Suprapubic skin (tissue), 4 donors: ENCODE results near the gene RASA1. TPM values are rescaled to one million over a fixed set of nuclear protein-coding genes. Genes with fewer than 3 reads are reported as not detected.

ENCODE experiments used
- DNase-seq, 2 donors: peaks; one replicate each; pipeline ENCODE4 v3.0.0-alpha.2; 2019; ENCODE audit warnings: low spot score in 2 of 2
- H3K27ac ChIP-seq: fragments of 200-600 bp; sonication (generic); one replicate; pipeline ENCODE4 v1.5.1; 2019
- H3K27me3 ChIP-seq: fragments of 200-600 bp; sonication (generic); one replicate; pipeline ENCODE4 v1.5.1; 2019
- H3K36me3 ChIP-seq: fragments of 200-600 bp; sonication (generic); one replicate; pipeline ENCODE4 v1.5.1; 2019
- H3K4me1 ChIP-seq: fragments of 200-600 bp; sonication (generic); one replicate; pipeline ENCODE4 v1.5.1; 2019
- H3K4me3 ChIP-seq: fragments of 200-600 bp; sonication (generic); one replicate; pipeline ENCODE4 v1.5.1; 2019; ENCODE audit warnings: mild to moderate bottlenecking
- H3K9me3 ChIP-seq: fragments of 200-600 bp; sonication (generic); one replicate; pipeline ENCODE4 v1.5.1; 2019
- EP300 ChIP-seq: sonication (generic); formaldehyde crosslinking; IDR thresholded peaks from one replicate; pipeline ENCODE4 v1.6.1; 2017; ENCODE audit warnings: antibody characterized with exemption
- POLR2A ChIP-seq, 2 donors: fragments of 450-650 bp; IDR thresholded peaks; one replicate each; pipeline ENCODE4 v1.6.1; 2017; ENCODE audit warnings: antibody characterized with exemption in 2 of 2, mild to moderate bottlenecking in 2 of 2, moderate library complexity in 2 of 2
- POLR2AphosphoS5 ChIP-seq, 3 donors: sonication (generic); formaldehyde crosslinking; IDR thresholded peaks; one replicate each; pipeline ENCODE4 v1.6.1; 2017; ENCODE audit warnings: antibody characterized with exemption in 3 of 3
- WGBS: methylation state at CpG from one replicate; pipeline ENCODE4 v1.1.5; 2018; 5-methylcytosine and 5-hydroxymethylcytosine counted together
- total RNA-seq, 4 donors: library from RNA; depleted of rRNA; stranded (reverse); fragments of >200 nt; gene quantifications; one replicate each; pipeline ENCODE4 v1.1.0, GENCODE V29; 2016
- TF ChIP-seq, protein P1 (sequence below), 2 donors: fragments of 200-600 bp in 1 of 2; fragments of 450-650 bp in 1 of 2; sonication (generic) in 1 of 2; IDR thresholded peaks; one replicate each; pipeline ENCODE4 v1.5.1; 2016 to 2019; ENCODE audit warnings: antibody characterized with exemption in 2 of 2, mild to moderate bottlenecking in 1 of 2, moderate library complexity in 1 of 2

Gene RASA1
- total RNA-seq, 4 donors from 2014 or later: 18.8 to 35.3 (median 26.6) TPM

DNA sequence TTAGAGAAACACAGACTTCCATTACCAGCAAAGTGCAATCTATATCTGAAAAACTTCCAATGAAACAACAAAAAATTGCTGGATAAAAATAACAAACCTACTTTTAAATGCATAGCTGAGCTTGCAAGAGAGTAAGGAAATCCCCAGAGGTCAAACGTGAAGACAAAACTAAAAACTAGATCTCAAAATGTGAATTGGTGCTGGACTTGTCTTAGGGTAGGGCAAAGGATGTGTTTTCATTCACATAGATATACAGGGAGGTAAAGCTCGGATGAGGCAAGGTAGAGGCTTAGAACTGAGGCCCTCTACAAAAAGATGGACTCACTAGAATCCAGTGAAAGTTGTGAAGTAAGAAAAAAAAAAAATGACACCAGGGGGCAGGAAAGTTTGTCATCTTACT is 13.6 kb upstream of the RASA1 start:
- no peak for TF ChIP-seq POLR2A (IDR thresholded peaks at IDR 0.05)
- TF ChIP-seq POLR2AphosphoS5 (IDR thresholded peaks at IDR 0.05): no peak
- no peak for TF ChIP-seq EP300
- TF ChIP-seq, protein P1, sequence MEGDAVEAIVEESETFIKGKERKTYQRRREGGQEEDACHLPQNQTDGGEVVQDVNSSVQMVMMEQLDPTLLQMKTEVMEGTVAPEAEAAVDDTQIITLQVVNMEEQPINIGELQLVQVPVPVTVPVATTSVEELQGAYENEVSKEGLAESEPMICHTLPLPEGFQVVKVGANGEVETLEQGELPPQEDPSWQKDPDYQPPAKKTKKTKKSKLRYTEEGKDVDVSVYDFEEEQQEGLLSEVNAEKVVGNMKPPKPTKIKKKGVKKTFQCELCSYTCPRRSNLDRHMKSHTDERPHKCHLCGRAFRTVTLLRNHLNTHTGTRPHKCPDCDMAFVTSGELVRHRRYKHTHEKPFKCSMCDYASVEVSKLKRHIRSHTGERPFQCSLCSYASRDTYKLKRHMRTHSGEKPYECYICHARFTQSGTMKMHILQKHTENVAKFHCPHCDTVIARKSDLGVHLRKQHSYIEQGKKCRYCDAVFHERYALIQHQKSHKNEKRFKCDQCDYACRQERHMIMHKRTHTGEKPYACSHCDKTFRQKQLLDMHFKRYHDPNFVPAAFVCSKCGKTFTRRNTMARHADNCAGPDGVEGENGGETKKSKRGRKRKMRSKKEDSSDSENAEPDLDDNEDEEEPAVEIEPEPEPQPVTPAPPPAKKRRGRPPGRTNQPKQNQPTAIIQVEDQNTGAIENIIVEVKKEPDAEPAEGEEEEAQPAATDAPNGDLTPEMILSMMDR (IDR thresholded peaks at IDR 0.05): no peak
- H3K9me3 ChIP-seq: no peaks in the 10 kb centered on the region
- no peaks in the 10 kb centered on the region for H3K4me1 ChIP-seq
- H3K4me3 ChIP-seq: no peak overlapping the region
- H3K36me3 ChIP-seq: no peaks in the 10 kb centered on the region
- H3K27me3 ChIP-seq: no peaks in the 10 kb centered on the region
- no peak overlapping the region for H3K27ac ChIP-seq
- no peak for DNase-seq
- WGBS: 73% methylated on average over 2 of the region's 2 CpGs

- TF ChIP-seq EP300: no peak
- TF ChIP-seq, protein P1 (IDR thresholded peaks at IDR 0.05): no peak
- TF ChIP-seq POLR2A (IDR thresholded peaks at IDR 0.05): no peak
- no peak for TF ChIP-seq POLR2AphosphoS5 (IDR thresholded peaks at IDR 0.05)
These were observed 9.2 kb upstream of the RASA1 start for GRCh38 chr5:87258507-87258906.

DNA sequence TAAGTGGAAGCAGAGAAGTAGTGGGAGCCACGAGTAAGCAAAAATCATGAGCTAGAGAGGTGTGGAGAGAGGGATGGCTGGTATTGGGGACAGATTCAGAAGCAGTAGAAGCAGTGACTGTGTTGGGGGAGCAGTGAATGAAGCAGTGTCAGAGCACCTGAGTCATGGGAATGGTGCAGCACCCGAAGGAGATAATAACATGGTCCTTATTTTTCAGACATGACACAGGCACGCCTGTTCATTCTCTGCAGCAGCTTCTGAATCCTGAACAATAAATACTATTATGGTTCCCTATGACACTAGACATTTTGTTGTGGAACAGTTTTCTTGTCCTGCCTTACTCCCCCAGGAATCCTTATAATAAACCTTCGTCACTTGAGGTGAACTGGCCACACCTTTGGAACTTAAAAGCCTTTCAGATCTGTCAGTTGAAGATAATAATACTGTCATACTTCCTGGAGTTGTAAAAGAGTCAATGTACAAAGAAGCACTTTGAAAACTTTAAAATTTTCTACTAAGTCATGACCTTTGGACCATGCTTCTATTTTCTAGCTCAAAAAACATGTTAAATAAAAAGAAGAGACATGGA is 7.0 kb upstream of the RASA1 start:
- no peak for TF ChIP-seq POLR2AphosphoS5 (IDR thresholded peaks at IDR 0.05)
- no peak for TF ChIP-seq POLR2A (IDR thresholded peaks at IDR 0.05)
- TF ChIP-seq, protein P1 (IDR thresholded peaks at IDR 0.05): no peak
- no peak for TF ChIP-seq EP300
- no peak for DNase-seq
- Histone ChIP-seq H3K9me3 (no peaks in the 10 kb centered on the region), H3K27ac (no peak overlapping the region), H3K4me1 (no peaks in the 10 kb centered on the region), H3K36me3 (no peaks in the 10 kb centered on the region), H3K27me3 (no peaks in the 10 kb centered on the region), H3K4me3 (no peak overlapping the region)
- 78% methylated on average over 4 of the region's 4 CpGs for WGBS

More at GRCh38 chr5:87258507-87258906, 9.2 kb upstream of the RASA1 start:
- Histone ChIP-seq H3K27me3 (no peaks in the 10 kb centered on the region), H3K9me3 (no peaks in the 10 kb centered on the region), H3K4me3 (no peak overlapping the region), H3K27ac (no peak overlapping the region), H3K4me1 (no peaks in the 10 kb centered on the region), H3K36me3 (no peaks in the 10 kb centered on the region)
- WGBS: 89% methylated on average over 1 of the region's 1 CpG
- no peak for DNase-seq

DNA sequence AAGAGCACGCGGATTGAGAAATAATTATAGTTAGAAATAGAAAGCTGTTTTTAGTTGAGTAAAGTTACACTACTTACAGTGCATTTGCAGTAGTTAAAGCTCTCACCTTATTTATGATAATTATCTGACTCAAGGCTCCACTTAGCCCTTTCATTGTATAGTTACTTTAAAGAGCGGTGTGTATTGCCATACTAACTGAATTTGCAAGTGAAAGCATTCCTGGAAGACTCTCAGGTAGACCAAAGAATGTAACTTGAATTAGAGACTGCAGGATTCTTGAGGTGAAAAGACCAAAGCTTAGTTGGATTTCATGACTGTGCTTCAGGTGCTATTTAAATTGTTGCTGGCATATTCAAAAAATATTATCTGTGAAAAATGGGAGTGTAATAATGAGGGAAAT is 4.2 kb upstream of the RASA1 start:
- no peaks in the 10 kb centered on the region for H3K27me3 ChIP-seq
- 80% methylated on average over 3 of the region's 3 CpGs for WGBS
- TF ChIP-seq EP300 (no peak), POLR2AphosphoS5 (IDR thresholded peaks at IDR 0.05) (no peak), POLR2A (IDR thresholded peaks at IDR 0.05) (no peak)
- TF ChIP-seq, protein P1 (IDR thresholded peaks at IDR 0.05): no peak
- DNase-seq: no peak
- no peaks in the 10 kb centered on the region for H3K9me3 ChIP-seq
- H3K36me3 ChIP-seq: no peaks in the 10 kb centered on the region
- H3K4me3 ChIP-seq: no peak overlapping the region
- H3K27ac ChIP-seq: no peak overlapping the region
- peaks cover 5% of the 10 kb centered on the region for H3K4me1 ChIP-seq

DNA sequence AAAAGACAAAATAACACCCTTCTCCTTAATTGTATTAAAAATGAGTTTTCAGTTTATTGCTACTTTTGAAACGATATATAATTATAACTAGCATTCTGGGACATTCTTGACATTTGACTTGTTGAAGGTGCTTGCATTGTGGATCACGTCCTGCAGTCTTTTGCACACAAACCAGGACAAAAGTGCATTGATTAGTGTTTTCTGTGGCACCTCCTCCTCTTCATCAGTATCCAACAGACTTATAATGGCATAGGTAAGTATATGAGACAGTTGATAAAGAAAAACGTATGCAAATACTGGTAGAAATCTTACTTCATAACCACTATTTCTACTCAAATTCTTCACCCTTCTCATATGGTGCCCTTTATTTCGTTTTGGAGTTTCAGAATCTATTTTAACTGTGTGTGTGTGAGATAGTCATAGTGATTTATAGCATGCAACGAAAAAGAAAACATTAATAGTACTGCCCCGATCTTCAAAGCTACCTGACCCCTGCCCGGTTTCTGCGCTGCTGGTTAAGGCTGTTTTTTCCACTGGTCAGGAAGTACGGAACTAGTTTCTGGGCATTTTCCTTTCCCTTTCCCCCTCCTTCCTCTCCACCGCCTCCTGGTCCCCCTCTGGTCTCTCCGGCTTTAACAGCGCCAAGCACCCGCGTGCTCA is 639 bp upstream of the RASA1 start:
- Histone ChIP-seq H3K36me3 (no peaks in the 10 kb centered on the region), H3K27me3 (no peaks in the 10 kb centered on the region), H3K9me3 (no peaks in the 10 kb centered on the region), H3K4me1 (peaks cover 24% of the 10 kb centered on the region), H3K27ac (peak overlapping the region; percentile 90), H3K4me3 (peak overlapping the region; percentile 80)
- WGBS: 7% methylated on average over 14 of the region's 14 CpGs
- no peak for DNase-seq
- TF ChIP-seq POLR2A (IDR thresholded peaks at IDR 0.05): no peak
- TF ChIP-seq EP300: no peak
- TF ChIP-seq, protein P1 (IDR thresholded peaks at IDR 0.05): no peak
- TF ChIP-seq POLR2AphosphoS5 (IDR thresholded peaks at IDR 0.05): no peak
